HCT116 (cell line): ENCODE measurements around the gene VSTM1. TPM values are rescaled to one million over a fixed set of nuclear protein-coding genes. Genes with fewer than 3 reads are reported as not detected.

Source experiments
- ATAC-seq: fragments of 200-7000 bp; cut with Tn5 transposase; 2 replicates; pipeline ENCODE4 v1.9.1; 2020; ENCODE audit warnings: mild to moderate bottlenecking, moderate library complexity
- BruUV-seq: library from RNA; stranded (reverse); fragments of 400-500 nt; replicated peaks from 2 replicates; lab custom pipeline; 2021; lab: Mats Ljungman, UMichigan
- CTCF ChIA-PET: fragments of 300-600 bp; sonication (Branson Sonifier 250); formaldehyde crosslinking; loops from one replicate; lab custom pipeline; 2021; ENCODE audit warnings: antibody characterized with exemption; lab: Charles Lee
- POLR2A ChIA-PET: fragments of 300-600, 350-600 bp; sonication (Branson Sonifier 250); formaldehyde crosslinking; loops from one replicate; lab custom pipeline; 2021; ENCODE audit warnings: antibody characterized with exemption; lab: Charles Lee
- RAD21 ChIA-PET, 2 experiments: fragments of 300-600 bp; sonication (Branson Sonifier 250); formaldehyde crosslinking; loops; one replicate each; lab custom pipeline; 2023; ENCODE audit warnings: low total read pairs in 2 of 2; ENCODE audit not compliant: uncharacterized antibody in 2 of 2, unreplicated experiment in 2 of 2, low non-redundant PET in 1 of 2; lab: Charles Lee
- DNase-seq: peaks from one replicate; pipeline ENCODE4 v3.0.0-alpha.2; 2010; ENCODE audit warnings: low read depth, low spot score
- H2AFZ ChIP-seq: fragments of 200-600 bp; shearing (Covaris generic), sonication (generic); 2 replicates; pipeline ENCODE4 v1.6.1; 2017; ENCODE audit warnings: low read depth, mixed run types, mixed read lengths, antibody characterized with exemption, low read length; ENCODE audit not compliant: poor library complexity, severe bottlenecking
- H3K27ac ChIP-seq: 2 replicates; pipeline ENCODE4 v1.5.1; 2012; ENCODE audit warnings: low read depth, low read length
- H3K27me3 ChIP-seq: fragments of 200-600 bp; sonication (generic); 2 replicates; pipeline ENCODE4 v1.6.1; 2016; ENCODE audit warnings: mixed run types, low read length, mixed read lengths; ENCODE audit not compliant: insufficient read depth
- H3K36me3 ChIP-seq, 2 experiments: fragments of 200-500 bp in 1 of 2; fragments of 200-600 bp in 1 of 2; sonication (Bioruptor generic) in 1 of 2; sonication (generic) in 1 of 2; 2 replicates each; pipeline versions ENCODE4 v1.5.1 to v1.6.1; 2014 to 2016; ENCODE audit warnings: low read length in 2 of 2, inconsistent platforms in 1 of 2, mixed read lengths in 1 of 2, mixed run types in 1 of 2; ENCODE audit not compliant: insufficient read depth in 2 of 2, control insufficient read depth in 1 of 2
- H3K4me1 ChIP-seq, 2 experiments: fragments of 200-600 bp in 1 of 2; sonication (generic) in 1 of 2; 2 replicates each; pipeline versions ENCODE4 v1.5.1 to v1.6.1; 2012 to 2017; ENCODE audit warnings: low read length in 2 of 2, inconsistent platforms in 1 of 2, mild to moderate bottlenecking in 1 of 2, mixed read lengths in 1 of 2, mixed run types in 1 of 2, moderate library complexity in 1 of 2; ENCODE audit not compliant: insufficient read depth in 2 of 2, control insufficient read depth in 1 of 2
- H3K4me2 ChIP-seq: fragments of 200-600 bp; sonication (generic); 2 replicates; pipeline ENCODE4 v1.6.1; 2017; ENCODE audit warnings: mixed run types, low read length, mixed read lengths
- H3K4me3 ChIP-seq, 2 experiments: fragments of 200-600 bp in 1 of 2; sonication (generic) in 1 of 2; replicated peaks in 1 of 2; 2 replicates each; pipeline ENCODE4 v1.5.1; 2011 to 2016; ENCODE audit warnings: low read length in 2 of 2, control low read depth in 1 of 2, low read depth in 1 of 2, mild to moderate bottlenecking in 1 of 2, mixed read lengths in 1 of 2, mixed run types in 1 of 2
- H3K79me2 ChIP-seq: fragments of 200-600 bp; sonication (generic); 2 replicates; pipeline ENCODE4 v1.6.1; 2017; ENCODE audit warnings: mild to moderate bottlenecking, mixed run types, low read length, moderate library complexity, mixed read lengths; ENCODE audit not compliant: insufficient read depth
- H3K9ac ChIP-seq: fragments of 200-600 bp; sonication (generic); 2 replicates; pipeline ENCODE4 v1.6.1; 2016; ENCODE audit warnings: low read length, mixed read lengths
- H3K9me2 ChIP-seq: fragments of 200-600 bp; sonication (generic), shearing (Covaris generic); 2 replicates; pipeline ENCODE4 v1.6.1; 2017; ENCODE audit warnings: mixed run types, mild to moderate bottlenecking, moderate library complexity; ENCODE audit not compliant: insufficient read depth
- H3K9me3 ChIP-seq, 2 experiments: fragments of 200-500 bp in 1 of 2; fragments of 200-600 bp in 1 of 2; sonication (Bioruptor generic) in 1 of 2; sonication (generic) in 1 of 2; 2 replicates each; pipeline ENCODE4 v1.6.1; 2014 to 2017; ENCODE audit warnings: low read length in 2 of 2, mixed read lengths in 2 of 2, inconsistent platforms in 1 of 2, low read depth in 1 of 2, mild to moderate bottlenecking in 1 of 2, mixed run types in 1 of 2, moderate library complexity in 1 of 2; ENCODE audit not compliant: control insufficient read depth in 1 of 2, insufficient read depth in 1 of 2
- H4K20me1 ChIP-seq: fragments of 200-600 bp; sonication (generic), shearing (Covaris generic); 2 replicates; pipeline ENCODE4 v1.6.1; 2017; ENCODE audit warnings: mixed run types, mild to moderate bottlenecking, moderate library complexity; ENCODE audit not compliant: insufficient read depth
- CBX3 ChIP-seq: IDR thresholded peaks from 2 replicates; pipeline ENCODE4 v1.6.1; 2012; ENCODE audit warnings: low read depth
- EGR1 ChIP-seq: IDR thresholded peaks from 2 replicates; pipeline ENCODE4 v1.6.1; 2012; ENCODE audit warnings: low read depth
- ELF1 ChIP-seq: IDR thresholded peaks from 2 replicates; pipeline ENCODE4 v1.6.1; 2012; ENCODE audit warnings: low read depth, borderline replicate concordance
- EZH2phosphoT487 ChIP-seq: fragments of 200-600 bp; IDR thresholded peaks from 2 replicates; pipeline ENCODE4 v1.6.1; 2018; ENCODE audit warnings: antibody characterized with exemption, borderline replicate concordance
- FOSL1 ChIP-seq: IDR thresholded peaks from 2 replicates; pipeline ENCODE4 v1.6.1; 2012; ENCODE audit warnings: low read depth
- JUND ChIP-seq: IDR thresholded peaks from 2 replicates; pipeline ENCODE4 v1.6.1; 2012
- POLR2AphosphoS5 ChIP-seq: IDR thresholded peaks from 2 replicates; pipeline ENCODE4 v1.6.1; 2011; ENCODE audit warnings: mild to moderate bottlenecking, low read depth, low read length, moderate library complexity
- SIN3A ChIP-seq: IDR thresholded peaks from 2 replicates; pipeline ENCODE4 v1.6.1; 2012; ENCODE audit warnings: low read depth
- SRF ChIP-seq: IDR thresholded peaks from 2 replicates; pipeline ENCODE4 v1.6.1; 2012; ENCODE audit warnings: low read depth
- ZFX ChIP-seq: fragments of 450-650 bp; IDR thresholded peaks from 2 replicates; pipeline ENCODE4 v1.6.1; 2017
- intact Hi-C: fragments of 100-400 bp; cut with micrococcal nuclease; formaldehyde crosslinking; loops from 2 replicates; pipeline ENCODE4 v1.10.0; 2022
- total RNA-seq: library from RNA; stranded (reverse); gene quantifications from one replicate; pipeline ENCODE4 v1.2.1, GENCODE V29; 2021; ENCODE audit not compliant: unreplicated experiment
- TF ChIP-seq, protein P1 (sequence below): IDR thresholded peaks from 2 replicates; pipeline ENCODE4 v1.6.1; 2012; ENCODE audit warnings: low read depth
- TF ChIP-seq, protein P2 (sequence below): IDR thresholded peaks from 2 replicates; pipeline ENCODE4 v1.6.1; 2012

VSTM1 gene
- total RNA-seq, 1 experiment from 2014 or later, result not detected

DNA sequence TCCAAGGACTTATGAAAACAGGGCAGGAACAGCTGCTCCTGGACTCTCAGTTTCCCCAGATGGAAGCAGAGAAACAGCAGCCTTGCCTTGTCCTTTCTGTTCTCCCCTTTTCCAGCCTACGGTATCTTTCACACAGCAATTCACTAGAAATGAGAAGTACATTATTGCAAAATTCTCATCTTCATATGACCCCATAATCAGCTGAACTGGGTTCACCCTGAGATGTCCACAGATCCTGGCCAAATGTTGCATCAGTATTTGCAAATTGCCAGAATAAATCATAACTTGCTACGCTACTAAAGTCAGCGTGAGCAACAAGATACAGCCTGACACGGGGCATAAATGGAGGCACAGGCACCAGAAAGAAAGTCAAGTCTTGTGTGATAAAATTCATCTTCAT is 16.1 kb downstream of the VSTM1 start:
- no peak overlapping the region for H3K9ac ChIP-seq
- no peaks in the 10 kb centered on the region for H3K9me3 ChIP-seq
- ATAC-seq (no peak), DNase-seq (no peak)
- H3K79me2 ChIP-seq, result no peaks in the 10 kb centered on the region
- H3K36me3 ChIP-seq, result no peaks in the 10 kb centered on the region
- BruUV-seq, result no TSS peak
- no peak overlapping the region for H3K4me3 ChIP-seq
- no peaks in the 10 kb centered on the region for H4K20me1 ChIP-seq
- no peaks in the 10 kb centered on the region for H3K9me2 ChIP-seq
- ChIA-PET RAD21 (no interaction called here), POLR2A (no interaction called here), CTCF (interaction anchor here (1.0 kb wide), 1 partner anchor 237 kb away, joined by 3 read pairs; no protein-coding TSS in a partner anchor)
- peaks cover 17% of the 10 kb centered on the region; the same call in 1 of the 2 replicates for H3K27me3 ChIP-seq
- TF ChIP-seq EZH2phosphoT487 (no peak), EGR1 (no peak), SRF (no peak), FOSL1 (no peak), POLR2AphosphoS5 (no peak), ZFX (no peak), CBX3 (no peak), ELF1 (no peak), JUND (no peak), SIN3A (no peak)
- TF ChIP-seq, protein P1, sequence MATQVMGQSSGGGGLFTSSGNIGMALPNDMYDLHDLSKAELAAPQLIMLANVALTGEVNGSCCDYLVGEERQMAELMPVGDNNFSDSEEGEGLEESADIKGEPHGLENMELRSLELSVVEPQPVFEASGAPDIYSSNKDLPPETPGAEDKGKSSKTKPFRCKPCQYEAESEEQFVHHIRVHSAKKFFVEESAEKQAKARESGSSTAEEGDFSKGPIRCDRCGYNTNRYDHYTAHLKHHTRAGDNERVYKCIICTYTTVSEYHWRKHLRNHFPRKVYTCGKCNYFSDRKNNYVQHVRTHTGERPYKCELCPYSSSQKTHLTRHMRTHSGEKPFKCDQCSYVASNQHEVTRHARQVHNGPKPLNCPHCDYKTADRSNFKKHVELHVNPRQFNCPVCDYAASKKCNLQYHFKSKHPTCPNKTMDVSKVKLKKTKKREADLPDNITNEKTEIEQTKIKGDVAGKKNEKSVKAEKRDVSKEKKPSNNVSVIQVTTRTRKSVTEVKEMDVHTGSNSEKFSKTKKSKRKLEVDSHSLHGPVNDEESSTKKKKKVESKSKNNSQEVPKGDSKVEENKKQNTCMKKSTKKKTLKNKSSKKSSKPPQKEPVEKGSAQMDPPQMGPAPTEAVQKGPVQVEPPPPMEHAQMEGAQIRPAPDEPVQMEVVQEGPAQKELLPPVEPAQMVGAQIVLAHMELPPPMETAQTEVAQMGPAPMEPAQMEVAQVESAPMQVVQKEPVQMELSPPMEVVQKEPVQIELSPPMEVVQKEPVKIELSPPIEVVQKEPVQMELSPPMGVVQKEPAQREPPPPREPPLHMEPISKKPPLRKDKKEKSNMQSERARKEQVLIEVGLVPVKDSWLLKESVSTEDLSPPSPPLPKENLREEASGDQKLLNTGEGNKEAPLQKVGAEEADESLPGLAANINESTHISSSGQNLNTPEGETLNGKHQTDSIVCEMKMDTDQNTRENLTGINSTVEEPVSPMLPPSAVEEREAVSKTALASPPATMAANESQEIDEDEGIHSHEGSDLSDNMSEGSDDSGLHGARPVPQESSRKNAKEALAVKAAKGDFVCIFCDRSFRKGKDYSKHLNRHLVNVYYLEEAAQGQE, result no peak
- TF ChIP-seq, protein P2, sequence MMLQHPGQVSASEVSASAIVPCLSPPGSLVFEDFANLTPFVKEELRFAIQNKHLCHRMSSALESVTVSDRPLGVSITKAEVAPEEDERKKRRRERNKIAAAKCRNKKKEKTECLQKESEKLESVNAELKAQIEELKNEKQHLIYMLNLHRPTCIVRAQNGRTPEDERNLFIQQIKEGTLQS, result no peak
- H2AFZ ChIP-seq, result no peak overlapping the region
- H3K27ac ChIP-seq, result no peak overlapping the region
- intact Hi-C loops, result no loop called here
- H3K4me1 ChIP-seq, result no peaks in the 10 kb centered on the region
- no peak overlapping the region for H3K4me2 ChIP-seq
